ENCODE data around the gene UBR1. TPM values are rescaled to one million over a fixed set of nuclear protein-coding genes. Genes with fewer than 3 reads are reported as not detected.
A peak's percentile ranks its signal among the peaks of the same experiment; 100 is the strongest.
"Not testable (repeated sequence)": the region's sequence is repeated elsewhere in the genome, so short reads cannot be mapped to it uniquely, and the experiment has no call there.

UBR1 gene
- total RNA-seq, 4 donors from 2014 or later = 21.3 to 40.7 (median 28.7) TPM

- WGBS = 95% methylated on average over 11 of the region's 20 CpGs
- Histone ChIP-seq H3K36me3 (peaks cover 13 to 87% (median 64%) of the 10 kb centered on the region in 4 donors), H3K27me3 (no peaks in the 10 kb centered on the region), H3K4me3 (no peak overlapping the region), H3K27ac (replicated peaks in 1 of 4) (no peak overlapping the region), H3K9me3 (no peaks in the 10 kb centered on the region), H3K4me1 (no peaks in the 10 kb centered on the region)
- TF ChIP-seq POLR2AphosphoS5 (IDR thresholded peaks at IDR 0.05) (no peak), CTCF (IDR thresholded peaks at IDR 0.05) (no peak), EP300 (IDR thresholded peaks at IDR 0.05) (no peak), POLR2A (IDR thresholded peaks at IDR 0.05; ENCODE audit: low read depth) (no peak)
- no peak for DNase-seq (ENCODE audit: extremely low spot score)
- intact Hi-C loops (cut with DNase I) = no loop called here
Measured at GRCh38 chr15:42986693-42987342, 119.0 kb downstream of the UBR1 start.

GRCh38 chr15:42984493-42985034, 121.3 kb downstream of the UBR1 start:
- no peak for DNase-seq (ENCODE audit: extremely low spot score)
- H3K4me3 ChIP-seq = no peak overlapping the region
- intact Hi-C loops (cut with DNase I) = no loop called here
- H3K9me3 ChIP-seq = no peaks in the 10 kb centered on the region
- no peak overlapping the region for H3K27ac ChIP-seq (replicated peaks in 1 of 4)
- H3K36me3 ChIP-seq = peaks cover 13 to 94% (median 73%) of the 10 kb centered on the region in 4 donors
- 91% methylated on average over 1 of the region's 1 CpG for WGBS
- H3K4me1 ChIP-seq = no peaks in the 10 kb centered on the region
- H3K27me3 ChIP-seq = no peaks in the 10 kb centered on the region
- TF ChIP-seq POLR2A (IDR thresholded peaks at IDR 0.05; ENCODE audit: low read depth) = no peak
- peak in 1 of 3 experiments; percentile 11 for TF ChIP-seq CTCF (IDR thresholded peaks at IDR 0.05)
- TF ChIP-seq POLR2AphosphoS5 (IDR thresholded peaks at IDR 0.05) = no peak
- TF ChIP-seq EP300 (IDR thresholded peaks at IDR 0.05) = no peak

GRCh38 chr15:42979113-42979512, 126.7 kb downstream of the UBR1 start:
- H3K9me3 ChIP-seq; H3K4me3 ChIP-seq; intact Hi-C loops (cut with DNase I); H3K4me1 ChIP-seq; H3K27ac ChIP-seq (replicated peaks in 1 of 4); DNase-seq (ENCODE audit: extremely low spot score); H3K27me3 ChIP-seq: not testable (repeated sequence)
- peaks cover 26 to 95% (median 74%) of the 10 kb centered on the region in 4 donors for H3K36me3 ChIP-seq
- 95% methylated on average over 6 of the region's 6 CpGs for WGBS

- intact Hi-C loops (cut with DNase I) = no loop called here
- TF ChIP-seq POLR2AphosphoS5 (IDR thresholded peaks at IDR 0.05) (no peak), POLR2A (IDR thresholded peaks at IDR 0.05; ENCODE audit: low read depth) (no peak), EP300 (IDR thresholded peaks at IDR 0.05) (no peak), CTCF (IDR thresholded peaks at IDR 0.05) (no peak)
- WGBS = 97% methylated on average over 2 of the region's 2 CpGs
Measured at GRCh38 chr15:42974202-42974862, 131.5 kb downstream of the UBR1 start.

GRCh38 chr15:42973114-42973513, 132.7 kb downstream of the UBR1 start:
- Histone ChIP-seq H3K4me1 (no peaks in the 10 kb centered on the region), H3K4me3 (no peak overlapping the region), H3K9me3 (no peaks in the 10 kb centered on the region), H3K27me3 (no peaks in the 10 kb centered on the region), H3K36me3 (peaks cover 39 to 96% (median 87%) of the 10 kb centered on the region in 4 donors), H3K27ac (replicated peaks in 1 of 4) (no peak overlapping the region)
- no peak for DNase-seq (ENCODE audit: extremely low spot score)
- TF ChIP-seq POLR2AphosphoS5 (IDR thresholded peaks at IDR 0.05) (no peak), EP300 (IDR thresholded peaks at IDR 0.05) (no peak)
- intact Hi-C loops (cut with DNase I) = no loop called here
- 91% methylated on average over 4 of the region's 4 CpGs for WGBS

More at GRCh38 chr15:42974202-42974862, 131.5 kb downstream of the UBR1 start:
- Histone ChIP-seq H3K9me3 (no peaks in the 10 kb centered on the region), H3K4me3 (no peak overlapping the region), H3K4me1 (no peaks in the 10 kb centered on the region), H3K36me3 (peaks cover 39 to 96% (median 77%) of the 10 kb centered on the region in 4 donors), H3K27ac (replicated peaks in 1 of 4) (no peak overlapping the region), H3K27me3 (no peaks in the 10 kb centered on the region)
- DNase-seq (ENCODE audit: extremely low spot score) = no peak
